Testis (tissue), 3 donors: Measurements from ENCODE around the gene SNX20. TPM values are rescaled to one million over a fixed set of nuclear protein-coding genes. Genes with fewer than 3 reads are reported as not detected.
A peak's percentile ranks its signal among the peaks of the same experiment; 100 is the strongest.

Source experiments
- DNase-seq: peaks from one replicate; pipeline ENCODE4 v3.0.0-alpha.2; 2019
- H3K27ac ChIP-seq, 2 donors: fragments of 200-600 bp; sonication (generic); one replicate each; pipeline ENCODE4 v1.5.1; 2019
- H3K27me3 ChIP-seq: fragments of 200-600 bp; sonication (generic); one replicate; pipeline ENCODE4 v1.5.1; 2019
- H3K36me3 ChIP-seq: fragments of 200-600 bp; sonication (generic); one replicate; pipeline ENCODE4 v1.5.1; 2017; ENCODE audit warnings: low read depth; ENCODE audit errors: missing control alignments
- H3K4me1 ChIP-seq: fragments of 200-600 bp; sonication (generic); one replicate; pipeline ENCODE4 v1.5.1; 2019
- H3K4me3 ChIP-seq, 2 donors: fragments of 200-600 bp; sonication (generic); one replicate each; pipeline ENCODE4 v1.5.1; 2017 to 2019
- H3K9me3 ChIP-seq: fragments of 200-600 bp; sonication (generic); one replicate; pipeline ENCODE4 v1.5.1; 2017
- POLR2A ChIP-seq: fragments of 450-650 bp; IDR thresholded peaks from one replicate; pipeline ENCODE4 v1.6.1; 2017; ENCODE audit warnings: antibody characterized with exemption, mild to moderate bottlenecking, moderate library complexity
- WGBS, 2 donors: methylation state at CpG; one replicate each; pipeline ENCODE4 v1.1.5; 2018; 5-methylcytosine and 5-hydroxymethylcytosine counted together
- intact Hi-C: fragments of 100-400 bp; cut with DNase I; formaldehyde crosslinking; loops from one replicate; pipeline ENCODE4 v1.15.1; 2023; ENCODE audit warnings: low total_unique reads
- polyA plus RNA-seq: library from polyadenylated mRNA; stranded (reverse); fragments of 350-450 nt; fragmentation: Illumina TruSeq; extraction: RNeasy Lipid Tissue Mini Kit (QIAGEN cat#74804); gene quantifications from one replicate; pipeline ENCODE4 v1.2.3, GENCODE V29; 2014; ENCODE audit warnings: low read depth, low replicate concordance; ENCODE audit not compliant: insufficient read depth
- total RNA-seq, 2 donors: library from RNA; depleted of rRNA; stranded (reverse); fragments of >200 nt; gene quantifications; one replicate each; pipeline ENCODE4 v1.2.3, GENCODE V29; 2016
- TF ChIP-seq, protein P1 (sequence below), 3 experiments: fragments of 450-650 bp in 2 of 3; fragments of 200-600 bp in 1 of 3; sonication (generic) in 1 of 3; IDR thresholded peaks; one replicate each; pipeline ENCODE4 v1.5.1; 2016 to 2019; ENCODE audit warnings: antibody characterized with exemption in 3 of 3, mild to moderate bottlenecking in 2 of 3, moderate library complexity in 1 of 3

SNX20 gene
- total and polyA plus RNA-seq, 3 donors from 2014 or later = 0.63 to 2.1 (median 1.8) TPM

GRCh38 chr16:50705436-50706110 is 24.5 kb upstream of the SNX20 start:
- intact Hi-C loops = no loop called here
- Histone ChIP-seq H3K36me3 (no peaks in the 10 kb centered on the region), H3K4me3 (no peak overlapping the region), H3K27me3 (no peaks in the 10 kb centered on the region), H3K4me1 (no peaks in the 10 kb centered on the region), H3K9me3 (no peaks in the 10 kb centered on the region), H3K27ac (no peak overlapping the region)
- no peak for DNase-seq
- WGBS, 2 donors = 78 to 91% methylated on average over 5 of the region's 5 CpGs
- TF ChIP-seq, protein P1, sequence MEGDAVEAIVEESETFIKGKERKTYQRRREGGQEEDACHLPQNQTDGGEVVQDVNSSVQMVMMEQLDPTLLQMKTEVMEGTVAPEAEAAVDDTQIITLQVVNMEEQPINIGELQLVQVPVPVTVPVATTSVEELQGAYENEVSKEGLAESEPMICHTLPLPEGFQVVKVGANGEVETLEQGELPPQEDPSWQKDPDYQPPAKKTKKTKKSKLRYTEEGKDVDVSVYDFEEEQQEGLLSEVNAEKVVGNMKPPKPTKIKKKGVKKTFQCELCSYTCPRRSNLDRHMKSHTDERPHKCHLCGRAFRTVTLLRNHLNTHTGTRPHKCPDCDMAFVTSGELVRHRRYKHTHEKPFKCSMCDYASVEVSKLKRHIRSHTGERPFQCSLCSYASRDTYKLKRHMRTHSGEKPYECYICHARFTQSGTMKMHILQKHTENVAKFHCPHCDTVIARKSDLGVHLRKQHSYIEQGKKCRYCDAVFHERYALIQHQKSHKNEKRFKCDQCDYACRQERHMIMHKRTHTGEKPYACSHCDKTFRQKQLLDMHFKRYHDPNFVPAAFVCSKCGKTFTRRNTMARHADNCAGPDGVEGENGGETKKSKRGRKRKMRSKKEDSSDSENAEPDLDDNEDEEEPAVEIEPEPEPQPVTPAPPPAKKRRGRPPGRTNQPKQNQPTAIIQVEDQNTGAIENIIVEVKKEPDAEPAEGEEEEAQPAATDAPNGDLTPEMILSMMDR (IDR thresholded peaks at IDR 0.05) = no peak
- TF ChIP-seq POLR2A = no peak

GRCh38 chr16:50704245-50704644 is 23.1 kb upstream of the SNX20 start:
- H3K27ac ChIP-seq = no peak overlapping the region

DNA sequence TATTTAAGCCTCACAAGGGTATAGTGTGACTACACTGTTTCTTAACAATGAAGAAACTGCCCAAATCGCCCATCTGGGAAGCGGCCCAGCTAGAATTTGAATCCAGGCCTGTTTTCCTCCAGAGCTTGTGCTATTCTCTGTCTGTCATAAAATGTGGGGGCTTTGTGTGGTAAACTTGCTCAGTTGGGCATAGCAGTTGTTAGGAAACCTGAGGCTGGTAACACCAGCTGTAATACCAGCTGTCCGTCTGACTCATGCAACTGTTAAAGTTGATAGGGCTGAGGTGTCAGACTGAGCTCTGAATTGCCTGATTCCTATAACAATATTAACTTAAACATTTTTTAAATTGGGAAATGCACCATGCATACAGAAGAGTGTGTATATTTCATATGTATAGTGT is 21.6 kb upstream of the SNX20 start:
- Histone ChIP-seq H3K4me1 (peaks cover under 1% of the 10 kb centered on the region), H3K27me3 (no peaks in the 10 kb centered on the region), H3K9me3 (no peaks in the 10 kb centered on the region), H3K36me3 (no peaks in the 10 kb centered on the region), H3K4me3 (no peak overlapping the region), H3K27ac (no peak overlapping the region)
- 95 to 96% methylated on average over 3 of the region's 3 CpGs for whole genome bisulfite sequencing, 2 donors
- intact Hi-C loops = no loop called here
- TF ChIP-seq, protein P1 (IDR thresholded peaks at IDR 0.05) = no peak
- no peak for TF ChIP-seq POLR2A
- no peak for DNase-seq

More at GRCh38 chr16:50704245-50704644, 23.1 kb upstream of the SNX20 start:
- TF ChIP-seq, protein P1 (IDR thresholded peaks at IDR 0.05) = no peak
- no peak for TF ChIP-seq POLR2A
- Histone ChIP-seq H3K9me3 (no peaks in the 10 kb centered on the region), H3K36me3 (no peaks in the 10 kb centered on the region), H3K4me3 (no peak overlapping the region), H3K4me1 (no peaks in the 10 kb centered on the region), H3K27me3 (no peaks in the 10 kb centered on the region)
- 89 to 100% methylated on average over 1 of the region's 1 CpG for WGBS, 2 donors
- no peak for DNase-seq
- intact Hi-C loops = no loop called here

DNA sequence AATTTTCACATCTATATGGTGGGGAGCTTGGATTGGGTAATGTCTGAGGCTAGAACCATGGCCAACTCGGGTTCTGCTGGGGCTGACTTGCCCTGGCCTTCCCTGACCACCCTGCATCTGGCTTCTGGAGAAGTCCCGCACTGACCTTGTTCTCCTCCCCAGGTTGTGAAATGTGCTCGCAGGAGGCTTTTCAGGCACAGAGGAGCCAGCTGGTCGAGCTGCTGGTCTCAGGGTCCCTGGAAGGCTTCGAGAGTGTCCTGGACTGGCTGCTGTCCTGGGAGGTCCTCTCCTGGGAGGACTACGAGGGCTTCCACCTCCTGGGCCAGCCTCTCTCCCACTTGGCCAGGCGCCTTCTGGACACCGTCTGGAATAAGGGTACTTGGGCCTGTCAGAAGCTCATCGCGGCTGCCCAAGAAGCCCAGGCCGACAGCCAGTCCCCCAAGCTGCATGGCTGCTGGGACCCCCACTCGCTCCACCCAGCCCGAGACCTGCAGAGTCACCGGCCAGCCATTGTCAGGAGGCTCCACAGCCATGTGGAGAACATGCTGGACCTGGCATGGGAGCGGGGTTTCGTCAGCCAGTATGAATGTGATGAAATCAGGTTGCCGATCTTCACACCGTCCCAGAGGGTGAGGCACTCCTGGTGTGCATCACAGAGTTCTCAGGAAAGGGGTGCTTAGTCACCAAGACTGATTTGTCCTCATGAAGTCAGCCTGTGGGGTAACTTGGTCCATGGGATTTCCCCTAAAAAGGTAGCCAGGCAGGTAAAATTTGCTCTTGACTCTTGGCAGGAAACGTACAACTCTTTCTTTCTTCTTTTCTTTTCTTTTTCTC is 18.4 kb upstream of the SNX20 start:
- no peak for DNase-seq
- Histone ChIP-seq H3K4me3 (no peak overlapping the region), H3K36me3 (no peaks in the 10 kb centered on the region), H3K27ac (no peak overlapping the region), H3K27me3 (no peaks in the 10 kb centered on the region), H3K9me3 (no peaks in the 10 kb centered on the region), H3K4me1 (peaks cover 13% of the 10 kb centered on the region)
- TF ChIP-seq POLR2A = no peak
- 81 to 88% methylated on average over 6 to 19 of the region's 19 CpGs for WGBS, 2 donors
- intact Hi-C loops = no loop called here

- Histone ChIP-seq H3K27me3 (no peaks in the 10 kb centered on the region), H3K4me1 (peaks cover 13% of the 10 kb centered on the region), H3K9me3 (no peaks in the 10 kb centered on the region), H3K36me3 (no peaks in the 10 kb centered on the region), H3K27ac (peak overlapping the region in 1 of 2 donors; percentile 34), H3K4me3 (peak overlapping the region in 1 of 2 donors; percentile 24)
- 41 to 44% methylated on average over 19 of the region's 19 CpGs for WGBS, 2 donors
- intact Hi-C loops = no loop called here
- peak; percentile 49 for DNase-seq
- TF ChIP-seq, protein P1 (IDR thresholded peaks at IDR 0.05) = no peak
- TF ChIP-seq POLR2A = no peak
These were observed 17.0 kb upstream of the SNX20 start for GRCh38 chr16:50697881-50698767.
